Mesothelial cell of epicardium (in vitro differentiated cells): ENCODE results near the gene CDH23. TPM values are rescaled to one million over a fixed set of nuclear protein-coding genes. Genes with fewer than 3 reads are reported as not detected.

ENCODE experiments used
- DNase-seq, 2 experiments: peaks; one replicate each; pipeline ENCODE4 v3.0.0; 2021; ENCODE audit warnings: low spot score in 2 of 2; ENCODE audit not compliant: unreplicated experiment in 2 of 2
- H3K27ac Mint-ChIP-seq: 2 replicates; pipeline ENCODE4 v1.8.0; 2021; ENCODE audit warnings: mixed read lengths
- H3K27me3 Mint-ChIP-seq: 2 replicates; pipeline ENCODE4 v1.8.0; 2021; ENCODE audit warnings: low read depth, mixed read lengths
- H3K36me3 Mint-ChIP-seq: 2 replicates; pipeline ENCODE4 v1.8.0; 2021; ENCODE audit warnings: mixed read lengths
- H3K4me1 Mint-ChIP-seq: 2 replicates; pipeline ENCODE4 v1.8.0; 2021; ENCODE audit warnings: mixed read lengths
- H3K4me3 Mint-ChIP-seq: 2 replicates; pipeline ENCODE4 v1.8.0; 2021; ENCODE audit warnings: mild to moderate bottlenecking, moderate library complexity, mixed read lengths
- H3K9me3 Mint-ChIP-seq: 2 replicates; pipeline ENCODE4 v1.8.0; 2021; ENCODE audit warnings: mixed read lengths
- total RNA-seq: library from RNA; stranded (reverse); gene quantifications from 3 replicates; pipeline ENCODE4 v1.2.1, GENCODE V29; 2021
- TF ChIP-seq, protein P1 (sequence below): fragments of 200-600 bp; sonication (generic); IDR thresholded peaks from one replicate; pipeline ENCODE4 v1.5.0; 2021; ENCODE audit warnings: antibody characterized with exemption; ENCODE audit not compliant: unreplicated experiment

CDH23 gene
- total RNA-seq, 1 donor from 2014 or later: 2.5 TPM

DNA sequence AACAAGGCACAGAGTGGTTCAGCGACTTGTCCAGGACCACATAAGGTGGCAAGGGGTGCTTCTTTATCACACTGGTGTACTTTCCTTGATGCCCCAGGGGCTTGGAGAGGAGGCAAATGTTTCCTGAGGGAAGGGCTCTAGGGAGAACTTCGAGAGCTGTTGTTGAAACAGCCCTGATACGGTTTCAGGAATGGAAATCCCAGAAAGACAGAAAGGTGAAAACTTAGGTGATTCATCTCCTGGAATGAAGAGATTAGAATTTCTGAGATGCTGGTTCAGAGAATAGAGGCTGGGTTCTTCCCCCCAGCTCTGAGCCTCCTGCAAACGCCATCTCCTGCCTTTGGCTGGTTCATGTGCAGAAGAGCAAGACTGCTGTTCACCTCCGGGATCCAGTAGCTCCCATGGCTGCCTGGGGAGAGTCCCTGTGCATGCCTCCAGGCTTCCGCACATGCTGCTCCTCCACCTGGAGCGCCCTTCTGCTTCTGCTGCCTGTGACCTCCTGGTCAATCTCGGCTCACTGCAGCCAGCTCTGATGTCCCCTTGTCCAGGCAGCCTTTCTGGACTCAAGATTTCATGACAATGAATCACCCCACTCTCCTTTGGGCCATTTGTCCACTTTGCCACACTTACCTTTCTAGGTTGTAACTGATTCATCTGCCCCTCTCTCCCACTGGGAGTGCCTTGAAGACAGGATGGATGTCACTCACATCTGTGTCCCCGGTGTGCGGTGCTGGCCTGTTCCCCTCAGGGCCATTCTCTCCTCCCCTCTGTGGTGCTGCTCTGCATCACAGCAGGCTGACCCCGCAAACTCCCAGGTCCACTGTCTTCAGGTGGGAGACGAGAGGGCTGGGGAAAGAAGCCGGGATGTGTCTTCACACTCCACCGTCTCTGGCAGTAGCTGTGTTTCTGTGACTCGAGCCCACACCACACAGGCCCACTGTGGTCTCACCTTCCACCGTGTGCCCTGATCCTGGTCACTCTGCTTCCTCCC is 3.6 kb upstream of the CDH23 start:
- Mint-ChIP-seq H3K27me3 (peaks cover 67% of the 10 kb centered on the region), H3K27ac (no peak overlapping the region)

DNA sequence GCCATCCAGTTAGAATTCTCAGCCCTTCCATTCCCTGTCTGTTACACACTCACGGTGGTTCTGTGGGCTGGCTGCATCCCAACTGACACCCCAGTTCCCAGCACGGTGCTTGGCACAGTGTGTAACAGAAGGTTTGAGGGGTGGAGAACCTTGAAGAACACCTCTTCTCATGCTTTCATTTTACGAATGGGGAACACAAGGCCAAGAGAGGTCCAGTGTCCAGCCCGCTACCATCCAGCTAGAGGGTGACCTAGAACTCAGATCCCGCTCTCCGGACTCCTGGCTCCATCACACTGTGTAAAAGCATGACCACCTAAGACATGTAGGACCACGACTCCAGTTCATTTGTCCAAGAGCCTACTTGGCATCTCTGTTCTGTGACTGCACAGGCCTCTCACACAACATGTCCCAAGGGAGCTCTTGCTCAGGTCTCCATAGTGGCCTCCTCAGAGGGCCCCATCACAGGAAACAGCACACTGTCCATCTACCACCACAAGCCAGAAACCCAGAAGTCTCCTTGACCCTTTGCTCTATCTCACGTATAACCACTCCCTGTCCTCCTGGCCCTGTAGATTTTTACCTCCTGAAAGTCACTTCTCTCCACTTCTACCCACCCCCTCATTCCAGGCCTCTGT is 2.8 kb upstream of the CDH23 start:
- Mint-ChIP-seq H3K36me3 (no peaks in the 10 kb centered on the region), H3K9me3 (no peaks in the 10 kb centered on the region), H3K4me3 (no peak overlapping the region), H3K4me1 (peaks cover 17% of the 10 kb centered on the region), H3K27me3 (peaks cover 70% of the 10 kb centered on the region), H3K27ac (no peak overlapping the region)
- TF ChIP-seq, protein P1, sequence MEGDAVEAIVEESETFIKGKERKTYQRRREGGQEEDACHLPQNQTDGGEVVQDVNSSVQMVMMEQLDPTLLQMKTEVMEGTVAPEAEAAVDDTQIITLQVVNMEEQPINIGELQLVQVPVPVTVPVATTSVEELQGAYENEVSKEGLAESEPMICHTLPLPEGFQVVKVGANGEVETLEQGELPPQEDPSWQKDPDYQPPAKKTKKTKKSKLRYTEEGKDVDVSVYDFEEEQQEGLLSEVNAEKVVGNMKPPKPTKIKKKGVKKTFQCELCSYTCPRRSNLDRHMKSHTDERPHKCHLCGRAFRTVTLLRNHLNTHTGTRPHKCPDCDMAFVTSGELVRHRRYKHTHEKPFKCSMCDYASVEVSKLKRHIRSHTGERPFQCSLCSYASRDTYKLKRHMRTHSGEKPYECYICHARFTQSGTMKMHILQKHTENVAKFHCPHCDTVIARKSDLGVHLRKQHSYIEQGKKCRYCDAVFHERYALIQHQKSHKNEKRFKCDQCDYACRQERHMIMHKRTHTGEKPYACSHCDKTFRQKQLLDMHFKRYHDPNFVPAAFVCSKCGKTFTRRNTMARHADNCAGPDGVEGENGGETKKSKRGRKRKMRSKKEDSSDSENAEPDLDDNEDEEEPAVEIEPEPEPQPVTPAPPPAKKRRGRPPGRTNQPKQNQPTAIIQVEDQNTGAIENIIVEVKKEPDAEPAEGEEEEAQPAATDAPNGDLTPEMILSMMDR: no peak
- peak in 1 of 2 experiments; percentile 13 for DNase-seq

More for the DNA sequence above, 3.6 kb upstream of the CDH23 start:
- Mint-ChIP-seq H3K9me3 (no peaks in the 10 kb centered on the region), H3K36me3 (no peaks in the 10 kb centered on the region), H3K4me1 (peaks cover 16% of the 10 kb centered on the region), H3K4me3 (no peak overlapping the region)
- TF ChIP-seq, protein P1: no peak
- peak in 1 of 2 experiments; percentile 34 for DNase-seq

DNA sequence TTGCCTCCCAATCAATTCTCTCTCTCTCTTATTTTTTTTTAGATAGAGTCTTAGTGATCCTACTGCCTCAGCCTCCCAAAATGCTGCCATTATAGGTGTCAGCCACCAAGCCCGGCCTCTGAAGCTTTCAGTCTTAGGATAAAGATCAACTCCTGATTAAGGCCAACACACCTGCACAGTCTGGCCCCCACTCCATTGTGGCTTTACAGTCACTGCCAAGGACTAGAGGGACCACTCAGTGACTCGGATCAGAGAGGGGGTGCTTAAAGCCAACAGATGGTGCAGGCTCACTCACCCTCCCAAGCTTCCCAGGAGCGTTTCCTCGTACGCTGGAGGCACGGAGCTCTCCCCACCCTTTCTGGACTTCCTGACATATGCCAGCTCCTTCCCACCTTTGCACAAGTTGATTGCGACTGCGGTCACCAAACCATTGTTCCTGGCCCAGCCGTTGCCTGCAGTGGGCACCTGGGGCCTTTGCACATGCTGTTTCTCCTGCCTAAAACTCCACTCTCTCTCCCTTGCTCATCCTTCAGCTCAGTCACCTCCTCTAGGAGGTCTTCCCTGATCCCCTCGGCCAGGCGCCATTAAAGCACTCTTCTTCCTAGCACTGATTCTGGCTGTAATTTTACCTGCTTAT is 1.7 kb upstream of the CDH23 start:
- H3K27me3 Mint-ChIP-seq: peaks cover 78% of the 10 kb centered on the region
- H3K4me1 Mint-ChIP-seq: peaks cover 17% of the 10 kb centered on the region
- TF ChIP-seq, protein P1: no peak
- DNase-seq: peak in 1 of 2 experiments; percentile 31
- no peaks in the 10 kb centered on the region for H3K9me3 Mint-ChIP-seq
- no peak overlapping the region for H3K4me3 Mint-ChIP-seq
- H3K27ac Mint-ChIP-seq: no peak overlapping the region
- H3K36me3 Mint-ChIP-seq: no peaks in the 10 kb centered on the region

DNA sequence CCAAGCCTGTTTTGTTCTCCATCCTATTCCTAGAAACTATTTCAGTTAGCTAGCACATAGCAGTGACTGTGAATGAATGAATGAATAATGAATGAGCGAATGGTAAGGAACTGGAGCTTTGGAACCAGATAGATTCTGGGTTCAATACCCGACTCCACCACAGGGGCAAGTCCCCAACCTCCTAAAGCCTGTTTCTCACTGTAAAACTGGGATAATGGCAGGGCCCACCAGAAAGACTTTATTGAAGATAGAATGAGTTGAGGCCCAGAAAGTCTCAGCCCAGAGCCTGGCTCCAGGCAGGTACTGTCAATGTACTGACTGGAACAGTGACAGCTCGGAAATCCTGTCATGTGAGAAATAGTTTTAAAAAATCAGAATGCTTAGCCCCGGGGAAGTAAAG is 1.1 kb upstream of the CDH23 start:
- H3K27me3 Mint-ChIP-seq: peaks cover 77% of the 10 kb centered on the region

More for the DNA sequence above, 1.1 kb upstream of the CDH23 start:
- Mint-ChIP-seq H3K4me1 (peaks cover 12% of the 10 kb centered on the region), H3K4me3 (peak overlapping the region; percentile 52), H3K9me3 (no peaks in the 10 kb centered on the region), H3K36me3 (no peaks in the 10 kb centered on the region), H3K27ac (no peak overlapping the region)
- TF ChIP-seq, protein P1: no peak
- peak in 1 of 2 experiments; percentile 24 for DNase-seq
